ENCODE measurements around the gene POC1B. TPM values are rescaled to one million over a fixed set of nuclear protein-coding genes. Genes with fewer than 3 reads are reported as not detected.

The POC1B gene
- total and polyA plus RNA-seq, 2 donors (not counting 3 experiments of a cell fraction or from before 2014, with no cell fraction given), result 7.1 to 18.2 TPM

GRCh38 chr12:89384807-89385206, 141.0 kb downstream of the POC1B start:
- ChIA-PET POLR2A (interaction anchor here (0.6 kb wide), 1 partner anchor 75 kb away, joined by 3 read pairs; no protein-coding TSS in a partner anchor), CTCF (interaction anchor here (0.7 to 1.5 kb wide), 3 partner anchors 38 to 1825 kb away, joined by 3 to 4 read pairs (median 3); no protein-coding TSS in a partner anchor)
- DNase-seq (ENCODE audit: low read depth, low spot score), result no peak
- intact Hi-C loops (cut with micrococcal nuclease), result loop anchor here (1.0 to 5.0 kb wide), 2 partner anchors 9 to 1277 kb away; no protein-coding TSS in a partner anchor
- no peaks in the 10 kb centered on the region for H4K20me1 ChIP-seq (replicated peaks; ENCODE audit: control insufficient read depth, extremely low read depth, insufficient read depth, low read length)
- no peaks in the 10 kb centered on the region for H3K27me3 ChIP-seq (ENCODE audit: control insufficient read depth in 2 of 2, insufficient read depth in 2 of 2, low read length in 2 of 2)
- H3K4me2 ChIP-seq (ENCODE audit: insufficient read depth, low read length), result peak overlapping the region; percentile 1
- H3K9me1 ChIP-seq (replicated peaks; ENCODE audit: control insufficient read depth, extremely low read depth, insufficient read depth, low read length), result no peaks in the 10 kb centered on the region
- TF ChIP-seq MAX (IDR thresholded peaks at IDR 0.05; ENCODE audit: insufficient read depth, insufficient read length) (no peak), POLR2A (IDR thresholded peaks at IDR 0.05; ENCODE audit: low read depth, low read length) (no peak), JUN (IDR thresholded peaks at IDR 0.05; ENCODE audit: borderline replicate concordance, insufficient read depth, insufficient read length, low read depth) (no peak), MYC (IDR thresholded peaks at IDR 0.05; ENCODE audit: low read depth, low read length) (no peak), GATA2 (IDR thresholded peaks at IDR 0.05; ENCODE audit: insufficient read depth, insufficient read length, low read depth, low read length) (no peak), EZH2 (IDR thresholded peaks at IDR 0.05; ENCODE audit: borderline replicate concordance, low read depth, low read length, severe bottlenecking) (no peak), FOS (IDR thresholded peaks at IDR 0.05; ENCODE audit: borderline replicate concordance, insufficient read depth, low read length) (no peak), POLR2AphosphoS5 (IDR thresholded peaks at IDR 0.05; ENCODE audit: insufficient read depth, low read depth, low read length) (no peak)
- TF ChIP-seq, protein P1, sequence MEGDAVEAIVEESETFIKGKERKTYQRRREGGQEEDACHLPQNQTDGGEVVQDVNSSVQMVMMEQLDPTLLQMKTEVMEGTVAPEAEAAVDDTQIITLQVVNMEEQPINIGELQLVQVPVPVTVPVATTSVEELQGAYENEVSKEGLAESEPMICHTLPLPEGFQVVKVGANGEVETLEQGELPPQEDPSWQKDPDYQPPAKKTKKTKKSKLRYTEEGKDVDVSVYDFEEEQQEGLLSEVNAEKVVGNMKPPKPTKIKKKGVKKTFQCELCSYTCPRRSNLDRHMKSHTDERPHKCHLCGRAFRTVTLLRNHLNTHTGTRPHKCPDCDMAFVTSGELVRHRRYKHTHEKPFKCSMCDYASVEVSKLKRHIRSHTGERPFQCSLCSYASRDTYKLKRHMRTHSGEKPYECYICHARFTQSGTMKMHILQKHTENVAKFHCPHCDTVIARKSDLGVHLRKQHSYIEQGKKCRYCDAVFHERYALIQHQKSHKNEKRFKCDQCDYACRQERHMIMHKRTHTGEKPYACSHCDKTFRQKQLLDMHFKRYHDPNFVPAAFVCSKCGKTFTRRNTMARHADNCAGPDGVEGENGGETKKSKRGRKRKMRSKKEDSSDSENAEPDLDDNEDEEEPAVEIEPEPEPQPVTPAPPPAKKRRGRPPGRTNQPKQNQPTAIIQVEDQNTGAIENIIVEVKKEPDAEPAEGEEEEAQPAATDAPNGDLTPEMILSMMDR (IDR thresholded peaks at IDR 0.05; ENCODE audit: extremely low read depth in 1 of 2, insufficient read depth in 1 of 2, low read depth in 1 of 2, low read length in 2 of 2), result no peak
- no peak overlapping the region for H3K9ac ChIP-seq (replicated peaks; ENCODE audit: extremely low read depth, insufficient read depth, low read length)
- H3K36me3 ChIP-seq (ENCODE audit: control insufficient read depth in 2 of 2, extremely low read depth in 1 of 2, insufficient read depth in 2 of 2, low read length in 2 of 2), result no peaks in the 10 kb centered on the region
- no peak for FAIRE-seq
- H3K9me3 ChIP-seq (replicated peaks; ENCODE audit: control insufficient read depth, insufficient read depth, low read length), result no peaks in the 10 kb centered on the region
- H3K4me3 ChIP-seq (replicated peaks in 1 of 3; ENCODE audit: insufficient read depth in 1 of 3, low read depth in 1 of 3, low read length in 3 of 3), result no peak overlapping the region
- BruUV-seq (replicated peaks), result no TSS peak
- H3K79me2 ChIP-seq (ENCODE audit: control insufficient read depth, insufficient read depth, low read length), result no peaks in the 10 kb centered on the region
- no peak overlapping the region for H3K27ac ChIP-seq (ENCODE audit: insufficient read depth, low read depth, low read length)
- peaks cover 22% of the 10 kb centered on the region for H3K4me1 ChIP-seq (ENCODE audit: control insufficient read depth, extremely low read depth, insufficient read depth, low read length)
- dilution Hi-C loops (cut with MboI; ENCODE audit: extremely low pct_ligation_motif_present, low sequenced_read_pairs), result no loop called here
- H2AFZ ChIP-seq (ENCODE audit: low read depth, low read length), result no peak overlapping the region

All from endothelial cell of umbilical vein (primary cell).